ENCODE data around the gene C3orf85.
"Not testable (repeated sequence)": the region's sequence is repeated elsewhere in the genome, so short reads cannot be mapped to it uniquely, and the experiment has no call there.

Gene C3orf85

DNA sequence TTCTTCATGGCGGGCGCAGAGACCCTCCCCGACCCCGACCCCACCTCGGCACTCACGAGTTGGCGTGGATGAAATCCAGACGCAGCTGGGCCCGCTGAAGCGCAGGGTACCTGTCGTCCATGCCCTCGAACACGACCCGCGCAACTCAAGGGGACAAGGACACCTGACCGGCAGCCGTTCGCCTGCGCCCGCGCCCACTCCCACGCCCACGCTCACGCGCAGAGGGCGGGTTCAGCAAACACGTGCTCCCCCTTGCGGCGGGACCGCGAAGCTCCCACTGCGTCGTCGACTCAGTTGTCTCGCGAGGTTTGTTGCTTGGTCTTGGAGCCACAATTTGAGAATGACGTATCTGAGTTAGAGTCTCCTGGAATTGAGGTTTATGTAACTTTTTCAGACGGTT, 18.6 kb upstream of the C3orf85 start, which contains the start of gene MORC1:
Gene MORC1 (minus strand): TSS at position 196 of the 400 bp plus-strand sequence. CDS start 75 bp downstream, at position 121.
- H3K9ac ChIP-seq (ENCODE audit: low read length) = no peak within 1 kb of the TSS
- no peak within 1 kb of the TSS for H3K27ac ChIP-seq (ENCODE audit: low read depth, low read length)
- H3K27me3 ChIP-seq (ENCODE audit: control insufficient read depth, insufficient read depth, low read length) = no peaks in the 10 kb centered on the region
- no peaks in the 10 kb centered on the region for H3K36me3 ChIP-seq (ENCODE audit: control insufficient read depth, insufficient read depth, low read length)
- H3K4me3 ChIP-seq (ENCODE audit: low read depth, low read length) = no peak within 1 kb of the TSS
- H3K4me1 ChIP-seq (ENCODE audit: control insufficient read depth, insufficient read depth, low read length) = no peaks in the 10 kb centered on the region
- peaks cover 3% of the 10 kb centered on the region; the same call in 1 of the 2 replicates for H3K9me3 ChIP-seq (ENCODE audit: control insufficient read depth, insufficient read depth, low read depth, low read length)

DNA sequence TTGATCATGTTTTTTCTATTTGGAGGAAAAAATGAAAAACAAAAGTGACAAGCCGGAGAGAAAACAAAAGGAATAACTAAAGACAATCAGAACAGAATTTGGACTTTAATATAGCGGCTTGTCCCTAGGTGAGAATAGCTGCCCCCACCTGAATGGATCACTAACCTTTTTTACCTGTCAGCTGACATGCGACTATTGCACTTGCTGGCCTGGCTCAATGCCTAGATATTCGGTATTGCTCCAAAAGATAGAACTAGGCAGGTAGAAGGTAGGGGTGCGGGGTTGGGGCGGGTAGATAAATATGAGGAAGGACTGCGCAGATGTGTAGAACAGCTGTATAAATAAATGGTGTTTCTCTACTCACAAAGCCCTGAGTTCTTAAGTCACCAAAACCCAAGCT, 17.9 kb upstream of the C3orf85 start:
- no peak overlapping the region for H3K27ac ChIP-seq (ENCODE audit: low read depth, low read length)
- H3K36me3 ChIP-seq (ENCODE audit: control insufficient read depth, insufficient read depth, low read length) = no peaks in the 10 kb centered on the region
- no peak overlapping the region for H3K4me3 ChIP-seq (ENCODE audit: low read depth, low read length)
- H3K9ac ChIP-seq (ENCODE audit: low read length) = no peak overlapping the region
- H3K27me3 ChIP-seq (ENCODE audit: control insufficient read depth, insufficient read depth, low read length) = no peaks in the 10 kb centered on the region
- H3K9me3 ChIP-seq (ENCODE audit: control insufficient read depth, insufficient read depth, low read depth, low read length) = peaks cover 3% of the 10 kb centered on the region; the same call in 1 of the 2 replicates
- no peaks in the 10 kb centered on the region for H3K4me1 ChIP-seq (ENCODE audit: control insufficient read depth, insufficient read depth, low read length)

DNA sequence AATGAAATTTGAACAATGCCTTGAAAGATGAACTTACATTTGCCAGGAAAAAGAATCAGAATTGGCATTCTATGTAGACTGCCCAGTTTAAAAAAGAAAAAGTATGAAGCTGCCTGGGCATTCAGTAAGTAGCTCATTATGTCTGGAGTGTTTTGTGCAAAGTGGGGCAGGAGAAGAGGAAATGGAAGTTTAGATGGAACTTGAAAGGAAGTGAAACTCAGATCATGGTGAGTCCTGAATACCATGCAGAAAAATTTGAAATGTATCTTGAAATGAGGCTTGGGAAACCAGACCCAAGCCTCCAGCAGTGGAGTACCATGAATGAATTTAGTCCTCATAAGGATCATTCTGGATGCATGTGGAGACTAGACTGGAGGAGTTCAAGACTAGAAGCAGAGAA, 13.8 kb upstream of the C3orf85 start:
- no peak overlapping the region for H3K4me3 ChIP-seq (ENCODE audit: low read depth, low read length)
- no peaks in the 10 kb centered on the region for H3K36me3 ChIP-seq (ENCODE audit: control insufficient read depth, insufficient read depth, low read length)
- H3K27ac ChIP-seq (ENCODE audit: low read depth, low read length) = no peak overlapping the region
- peaks cover 3% of the 10 kb centered on the region; the same call in 1 of the 2 replicates for H3K9me3 ChIP-seq (ENCODE audit: control insufficient read depth, insufficient read depth, low read depth, low read length)
- no peaks in the 10 kb centered on the region for H3K27me3 ChIP-seq (ENCODE audit: control insufficient read depth, insufficient read depth, low read length)
- H3K9ac ChIP-seq (ENCODE audit: low read length) = no peak overlapping the region
- H3K4me1 ChIP-seq (ENCODE audit: control insufficient read depth, insufficient read depth, low read length) = no peaks in the 10 kb centered on the region

DNA sequence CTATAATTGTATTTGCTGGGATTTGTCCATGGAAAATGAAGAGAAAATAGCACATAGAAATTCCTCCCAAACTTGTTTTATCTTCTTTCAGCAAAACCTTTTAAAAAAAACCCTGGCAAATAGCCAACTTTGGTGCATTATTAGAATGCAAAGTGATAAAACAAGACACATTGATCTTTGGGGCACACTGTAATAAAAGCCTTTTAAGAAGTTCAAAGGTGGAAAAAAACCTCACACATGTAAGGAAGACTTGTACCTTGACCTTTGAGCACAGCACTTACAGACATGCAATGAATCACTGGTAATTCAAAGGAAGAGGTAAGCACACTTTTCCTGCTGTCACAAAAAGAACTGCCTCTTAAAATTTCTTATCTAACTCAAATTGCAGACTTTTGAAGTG, 10.6 kb upstream of the C3orf85 start:
- Histone ChIP-seq H3K4me3 (ENCODE audit: low read depth, low read length) (no peak overlapping the region), H3K27ac (ENCODE audit: low read depth, low read length) (no peak overlapping the region), H3K4me1 (ENCODE audit: control insufficient read depth, insufficient read depth, low read length) (no peaks in the 10 kb centered on the region), H3K9ac (ENCODE audit: low read length) (no peak overlapping the region), H3K27me3 (ENCODE audit: control insufficient read depth, insufficient read depth, low read length) (no peaks in the 10 kb centered on the region), H3K36me3 (ENCODE audit: control insufficient read depth, insufficient read depth, low read length) (no peaks in the 10 kb centered on the region), H3K9me3 (ENCODE audit: control insufficient read depth, insufficient read depth, low read depth, low read length) (peaks cover 6% of the 10 kb centered on the region; the same call in 1 of the 2 replicates)

DNA sequence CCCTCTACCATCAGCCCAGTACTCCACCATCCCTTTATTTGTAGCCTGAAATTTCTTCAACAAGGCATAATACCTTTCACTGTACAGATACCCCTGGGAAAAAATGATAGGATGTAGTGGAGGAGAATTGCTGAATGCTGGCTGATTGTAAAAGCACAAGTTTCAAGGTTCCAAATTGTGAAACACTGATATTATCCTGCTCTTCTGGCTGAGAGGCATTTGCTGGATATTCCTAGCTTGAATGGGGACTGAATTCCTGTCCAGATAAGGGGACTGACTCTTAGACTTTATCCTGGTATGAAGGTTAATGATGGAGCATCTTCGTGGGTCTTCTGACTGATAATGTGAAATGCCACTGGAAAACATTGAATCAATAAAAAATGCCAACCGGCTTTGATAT, 9.0 kb upstream of the C3orf85 start:
- no peak overlapping the region for H3K4me3 ChIP-seq (ENCODE audit: low read depth, low read length)
- no peaks in the 10 kb centered on the region for H3K36me3 ChIP-seq (ENCODE audit: control insufficient read depth, insufficient read depth, low read length)
- H3K4me1 ChIP-seq (ENCODE audit: control insufficient read depth, insufficient read depth, low read length) = no peaks in the 10 kb centered on the region
- no peaks in the 10 kb centered on the region for H3K27me3 ChIP-seq (ENCODE audit: control insufficient read depth, insufficient read depth, low read length)
- peaks cover 4% of the 10 kb centered on the region; the same call in 1 of the 2 replicates for H3K9me3 ChIP-seq (ENCODE audit: control insufficient read depth, insufficient read depth, low read depth, low read length)
- H3K9ac ChIP-seq (ENCODE audit: low read length) = no peak overlapping the region
- H3K27ac ChIP-seq (ENCODE audit: low read depth, low read length) = no peak overlapping the region

DNA sequence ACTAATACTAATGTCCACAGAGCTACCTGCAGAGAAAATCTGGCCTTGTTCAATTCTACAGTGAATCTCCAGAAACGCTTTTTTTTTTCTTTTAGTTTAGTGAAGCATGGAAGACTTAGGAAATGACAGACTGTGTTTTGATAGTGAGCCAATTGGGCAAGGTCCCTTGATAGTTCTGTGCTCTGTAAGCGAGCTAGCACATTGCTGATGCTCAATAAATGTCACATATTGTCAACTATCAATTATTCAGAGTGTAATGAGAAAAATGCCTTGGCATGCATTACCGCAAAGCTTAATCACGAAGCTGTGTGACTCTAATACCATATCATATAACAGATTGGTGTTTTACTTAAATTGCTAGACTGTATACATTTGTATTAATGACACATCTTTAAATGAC, 5.2 kb upstream of the C3orf85 start:
- Histone ChIP-seq H3K9me3 (ENCODE audit: control insufficient read depth, insufficient read depth, low read depth, low read length) (0 out of 2 replicates have a peak, but pooled peaks cover 3% of the 10 kb centered on the region), H3K27me3 (ENCODE audit: control insufficient read depth, insufficient read depth, low read length) (no peaks in the 10 kb centered on the region), H3K4me1 (ENCODE audit: control insufficient read depth, insufficient read depth, low read length) (no peaks in the 10 kb centered on the region), H3K36me3 (ENCODE audit: control insufficient read depth, insufficient read depth, low read length) (no peaks in the 10 kb centered on the region), H3K4me3 (ENCODE audit: low read depth, low read length) (no peak overlapping the region), H3K9ac (ENCODE audit: low read length) (no peak overlapping the region), H3K27ac (ENCODE audit: low read depth, low read length) (no peak overlapping the region)

DNA sequence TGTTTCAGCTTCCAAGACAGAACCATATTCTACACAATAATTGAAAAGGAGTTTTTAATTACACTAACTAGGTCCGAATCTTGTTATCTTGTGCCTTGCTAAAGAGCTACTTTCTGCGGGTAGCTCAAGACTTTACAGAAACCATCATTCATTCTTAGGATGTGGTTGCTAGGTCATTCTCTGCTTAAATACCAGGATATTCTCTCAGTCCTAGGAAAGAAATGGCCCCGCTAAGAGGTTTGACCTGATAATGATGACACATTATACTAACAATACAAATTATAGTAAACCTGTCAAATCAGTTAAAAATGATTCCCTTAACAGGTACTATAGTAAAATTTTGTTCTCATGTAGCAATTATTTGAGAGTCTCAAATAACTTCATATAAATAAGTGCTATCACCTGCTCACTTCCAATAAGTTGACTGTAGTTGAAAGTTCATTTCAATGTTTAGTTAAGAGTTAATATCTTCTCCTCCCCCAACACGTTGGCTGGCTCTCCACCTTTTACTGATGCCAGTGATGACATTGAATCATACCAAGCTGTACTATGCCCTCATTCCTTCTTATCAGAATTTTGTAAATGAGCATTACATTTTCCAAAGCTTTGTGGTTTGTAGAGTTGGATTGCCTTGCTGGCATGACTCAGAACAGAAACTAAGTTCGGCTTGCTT, 3.6 kb upstream of the C3orf85 start:
- Histone ChIP-seq H3K9ac (ENCODE audit: low read length) (no peak overlapping the region), H3K4me3 (ENCODE audit: low read depth, low read length) (no peak overlapping the region), H3K27ac (ENCODE audit: low read depth, low read length) (no peak overlapping the region), H3K36me3 (ENCODE audit: control insufficient read depth, insufficient read depth, low read length) (no peaks in the 10 kb centered on the region), H3K9me3 (ENCODE audit: control insufficient read depth, insufficient read depth, low read depth, low read length) (0 out of 2 replicates have a peak, but pooled peaks cover 3% of the 10 kb centered on the region), H3K27me3 (ENCODE audit: control insufficient read depth, insufficient read depth, low read length) (no peaks in the 10 kb centered on the region), H3K4me1 (ENCODE audit: control insufficient read depth, insufficient read depth, low read length) (no peaks in the 10 kb centered on the region)

DNA sequence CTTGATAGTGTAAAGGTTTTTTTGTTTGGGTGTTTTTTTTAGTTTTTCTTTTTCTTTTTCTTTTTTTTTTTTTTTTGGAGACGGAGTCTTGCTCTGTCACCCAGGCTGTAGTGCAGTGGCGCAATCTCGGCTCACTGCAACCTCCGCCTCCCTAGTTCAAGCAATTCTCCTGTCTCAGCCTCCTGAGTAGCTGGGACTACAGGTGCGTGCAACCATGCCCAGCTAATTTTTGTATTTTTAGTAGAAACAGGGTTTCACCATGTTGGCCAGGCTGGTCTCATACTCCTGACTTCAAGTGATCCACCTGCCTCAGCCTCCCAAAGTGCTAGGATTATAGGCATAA, 3.1 kb upstream of the C3orf85 start:
- not testable (repeated sequence) for H3K36me3 ChIP-seq (ENCODE audit: control insufficient read depth, insufficient read depth, low read length); H3K9me3 ChIP-seq (ENCODE audit: control insufficient read depth, insufficient read depth, low read depth, low read length); H3K27ac ChIP-seq (ENCODE audit: low read depth, low read length); H3K4me1 ChIP-seq (ENCODE audit: control insufficient read depth, insufficient read depth, low read length); H3K27me3 ChIP-seq (ENCODE audit: control insufficient read depth, insufficient read depth, low read length); H3K9ac ChIP-seq (ENCODE audit: low read length); H3K4me3 ChIP-seq (ENCODE audit: low read depth, low read length)

DNA sequence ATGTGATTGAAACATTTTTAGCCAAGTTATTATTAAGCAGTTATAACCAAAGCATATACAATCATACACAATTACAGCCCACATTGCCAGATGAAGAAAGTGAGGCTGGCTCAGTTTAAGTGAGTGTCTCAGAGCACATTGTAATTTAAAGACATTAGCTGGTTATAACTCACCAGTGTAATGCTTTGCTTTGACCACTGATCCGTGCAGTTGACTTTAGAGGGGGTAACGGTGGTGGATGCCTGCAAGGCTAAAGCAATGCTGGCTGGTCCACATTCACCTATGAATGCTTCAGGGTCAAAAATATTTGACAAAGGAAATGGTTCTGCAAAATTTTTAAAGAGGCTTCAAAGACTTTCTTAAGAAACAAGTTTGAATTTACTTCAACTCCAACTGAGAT, 1.2 kb downstream of the C3orf85 start:
- Histone ChIP-seq H3K9ac (ENCODE audit: low read length) (no peak overlapping the region), H3K4me1 (ENCODE audit: control insufficient read depth, insufficient read depth, low read length) (no peaks in the 10 kb centered on the region), H3K36me3 (ENCODE audit: control insufficient read depth, insufficient read depth, low read length) (no peaks in the 10 kb centered on the region), H3K27ac (ENCODE audit: low read depth, low read length) (no peak overlapping the region), H3K9me3 (ENCODE audit: control insufficient read depth, insufficient read depth, low read depth, low read length) (no peaks in the 10 kb centered on the region), H3K4me3 (ENCODE audit: low read depth, low read length) (no peak overlapping the region), H3K27me3 (ENCODE audit: control insufficient read depth, insufficient read depth, low read length) (no peaks in the 10 kb centered on the region)

DNA sequence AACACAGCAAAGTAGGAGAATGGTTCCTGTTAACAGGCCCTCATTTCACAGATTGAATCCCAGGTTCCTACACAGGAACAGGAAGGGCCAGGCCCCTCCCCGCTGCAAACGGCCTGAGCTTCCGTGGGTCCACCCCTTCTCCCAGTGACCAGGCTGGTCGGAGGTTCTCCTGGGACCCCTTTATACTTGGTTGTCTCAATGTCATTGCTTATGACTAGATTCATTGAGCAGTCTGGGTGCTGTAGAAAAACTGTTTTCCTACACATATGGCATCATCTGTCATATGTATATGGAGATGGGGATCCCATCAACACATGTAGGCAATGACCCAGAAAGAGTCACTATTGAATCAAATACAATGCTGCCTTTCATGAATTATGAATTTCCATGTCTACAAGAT, 3.8 kb downstream of the C3orf85 start:
- Histone ChIP-seq H3K4me1 (ENCODE audit: control insufficient read depth, insufficient read depth, low read length) (no peaks in the 10 kb centered on the region), H3K36me3 (ENCODE audit: control insufficient read depth, insufficient read depth, low read length) (no peaks in the 10 kb centered on the region), H3K9me3 (ENCODE audit: control insufficient read depth, insufficient read depth, low read depth, low read length) (no peaks in the 10 kb centered on the region), H3K27ac (ENCODE audit: low read depth, low read length) (no peak overlapping the region), H3K9ac (ENCODE audit: low read length) (no peak overlapping the region), H3K4me3 (ENCODE audit: low read depth, low read length) (no peak overlapping the region), H3K27me3 (ENCODE audit: control insufficient read depth, insufficient read depth, low read length) (no peaks in the 10 kb centered on the region)

DNA sequence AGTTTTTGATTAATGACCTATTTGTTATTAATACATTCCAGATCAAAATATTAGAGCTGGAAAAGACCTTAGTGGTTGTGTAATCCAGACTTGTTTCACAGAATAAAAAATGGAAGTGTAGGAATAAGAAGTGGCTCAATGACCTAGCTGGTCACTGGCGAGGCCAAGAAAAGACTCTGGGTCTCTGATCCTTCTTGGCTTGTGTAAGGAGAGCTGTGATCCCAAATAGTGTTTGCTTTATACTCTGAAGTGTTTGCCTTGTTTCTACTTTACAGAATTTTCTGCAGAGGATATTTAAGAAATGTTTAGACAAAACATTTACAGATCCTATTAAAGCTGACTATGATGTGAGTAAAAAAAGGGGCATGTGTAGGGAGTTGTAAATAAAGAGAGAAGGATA, 7.1 kb downstream of the C3orf85 start:
- H3K4me1 ChIP-seq (ENCODE audit: control insufficient read depth, insufficient read depth, low read length) = peaks cover 6% of the 10 kb centered on the region; the same call in 1 of the 2 replicates
- H3K27me3 ChIP-seq (ENCODE audit: control insufficient read depth, insufficient read depth, low read length) = no peaks in the 10 kb centered on the region
- H3K9me3 ChIP-seq (ENCODE audit: control insufficient read depth, insufficient read depth, low read depth, low read length) = no peaks in the 10 kb centered on the region
- no peaks in the 10 kb centered on the region for H3K36me3 ChIP-seq (ENCODE audit: control insufficient read depth, insufficient read depth, low read length)
- no peak overlapping the region for H3K27ac ChIP-seq (ENCODE audit: low read depth, low read length)
- H3K9ac ChIP-seq (ENCODE audit: low read length) = no peak overlapping the region
- no peak overlapping the region for H3K4me3 ChIP-seq (ENCODE audit: low read depth, low read length)
